HFFc6 (cell line): ENCODE results near the gene PSRC1. TPM values are rescaled to one million over a fixed set of nuclear protein-coding genes. Genes with fewer than 3 reads are reported as not detected.

Source experiments
- DNase-seq: peaks from one replicate; pipeline ENCODE4 v3.0.0-alpha.2; 2018
- H3K27ac Mint-ChIP-seq: 2 replicates; pipeline ENCODE4 v1.8.0; 2020; ENCODE audit warnings: mild to moderate bottlenecking, mixed read lengths
- H3K27me3 Mint-ChIP-seq: 2 replicates; pipeline ENCODE4 v1.8.0; 2021; ENCODE audit warnings: mild to moderate bottlenecking, moderate library complexity, mixed read lengths; ENCODE audit not compliant: insufficient read depth
- H3K36me3 Mint-ChIP-seq: 2 replicates; pipeline ENCODE4 v1.8.0; 2021; ENCODE audit warnings: low read depth, mixed read lengths
- H3K4me1 Mint-ChIP-seq: 2 replicates; pipeline ENCODE4 v1.8.0; 2020; ENCODE audit warnings: low read depth, mixed read lengths
- H3K4me3 Mint-ChIP-seq: 2 replicates; pipeline ENCODE4 v1.8.0; 2020; ENCODE audit warnings: mild to moderate bottlenecking, moderate library complexity, mixed read lengths
- H3K9me3 Mint-ChIP-seq: 2 replicates; pipeline ENCODE4 v1.8.0; 2020; ENCODE audit warnings: mild to moderate bottlenecking, mixed read lengths
- total RNA-seq, 6 experiments: library from RNA; stranded (reverse); fragmentation: NEBNext Ultra II Directional; extraction: Animal tissue kit (Norgen Biotek cat#: 25700); gene quantifications; 2 replicates in 1 of 6; 3 replicates in 5 of 6; pipeline ENCODE4 v1.2.3, GENCODE V29; 2021
- TF ChIP-seq, protein P1 (sequence below): fragments of 200-600 bp; sonication (generic); IDR thresholded peaks from 2 replicates; pipeline ENCODE4 v1.5.0; 2021; ENCODE audit warnings: antibody characterized with exemption, mild to moderate bottlenecking

Gene PSRC1
- total RNA-seq, 6 experiments from 2014 or later, result 17.0 to 33.1 (median 30.4) TPM

DNA sequence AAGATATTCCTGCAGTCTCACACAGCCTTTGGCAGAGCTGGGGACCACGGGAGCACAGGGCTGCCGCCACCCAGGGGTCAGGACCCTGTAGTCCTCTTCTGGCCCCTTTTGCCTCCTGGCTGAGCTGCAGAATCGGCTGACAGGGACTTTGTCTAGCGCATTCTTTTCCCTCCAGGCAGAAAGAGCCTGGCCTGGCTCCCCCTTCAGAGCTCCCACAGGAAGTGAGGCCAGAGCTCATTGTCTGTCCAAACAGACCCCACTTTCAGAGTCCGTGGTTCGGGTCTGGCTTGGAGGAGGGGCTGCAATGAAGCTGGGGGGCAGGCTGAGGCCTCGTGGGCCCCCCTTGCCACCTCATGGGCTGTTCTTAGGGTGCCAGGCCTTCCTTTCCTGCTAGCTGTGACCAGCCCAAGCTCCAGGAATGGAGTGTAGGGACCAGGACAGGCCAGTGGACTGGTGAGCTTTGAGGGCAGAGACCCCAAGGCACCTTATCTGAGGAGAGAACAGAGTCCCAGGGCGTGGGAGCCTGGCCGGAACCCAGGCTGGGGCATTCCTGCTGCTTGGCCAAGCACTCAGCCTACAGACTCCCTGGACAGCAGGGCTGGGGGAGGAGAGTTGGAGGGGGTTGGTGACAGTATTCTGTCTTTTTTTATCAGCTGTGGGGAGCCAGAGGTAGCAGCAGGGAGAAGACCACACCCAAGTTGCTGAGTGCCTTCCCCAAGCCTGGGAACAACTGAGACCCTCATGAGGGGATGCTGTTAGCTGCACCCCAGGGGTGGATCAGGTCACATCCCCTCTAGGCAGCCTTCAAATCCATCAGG, 28.9 kb downstream of the PSRC1 start:
- Mint-ChIP-seq H3K27me3 (no peaks in the 10 kb centered on the region; the same call in 1 of the 2 replicates), H3K4me1 (peaks cover 18% of the 10 kb centered on the region), H3K27ac (peak overlapping the region; percentile 43; the same call in 1 of the 2 replicates), H3K4me3 (no peak overlapping the region), H3K9me3 (no peaks in the 10 kb centered on the region), H3K36me3 (no peaks in the 10 kb centered on the region)
- TF ChIP-seq, protein P1, sequence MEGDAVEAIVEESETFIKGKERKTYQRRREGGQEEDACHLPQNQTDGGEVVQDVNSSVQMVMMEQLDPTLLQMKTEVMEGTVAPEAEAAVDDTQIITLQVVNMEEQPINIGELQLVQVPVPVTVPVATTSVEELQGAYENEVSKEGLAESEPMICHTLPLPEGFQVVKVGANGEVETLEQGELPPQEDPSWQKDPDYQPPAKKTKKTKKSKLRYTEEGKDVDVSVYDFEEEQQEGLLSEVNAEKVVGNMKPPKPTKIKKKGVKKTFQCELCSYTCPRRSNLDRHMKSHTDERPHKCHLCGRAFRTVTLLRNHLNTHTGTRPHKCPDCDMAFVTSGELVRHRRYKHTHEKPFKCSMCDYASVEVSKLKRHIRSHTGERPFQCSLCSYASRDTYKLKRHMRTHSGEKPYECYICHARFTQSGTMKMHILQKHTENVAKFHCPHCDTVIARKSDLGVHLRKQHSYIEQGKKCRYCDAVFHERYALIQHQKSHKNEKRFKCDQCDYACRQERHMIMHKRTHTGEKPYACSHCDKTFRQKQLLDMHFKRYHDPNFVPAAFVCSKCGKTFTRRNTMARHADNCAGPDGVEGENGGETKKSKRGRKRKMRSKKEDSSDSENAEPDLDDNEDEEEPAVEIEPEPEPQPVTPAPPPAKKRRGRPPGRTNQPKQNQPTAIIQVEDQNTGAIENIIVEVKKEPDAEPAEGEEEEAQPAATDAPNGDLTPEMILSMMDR, result no peak
- DNase-seq, result no peak

DNA sequence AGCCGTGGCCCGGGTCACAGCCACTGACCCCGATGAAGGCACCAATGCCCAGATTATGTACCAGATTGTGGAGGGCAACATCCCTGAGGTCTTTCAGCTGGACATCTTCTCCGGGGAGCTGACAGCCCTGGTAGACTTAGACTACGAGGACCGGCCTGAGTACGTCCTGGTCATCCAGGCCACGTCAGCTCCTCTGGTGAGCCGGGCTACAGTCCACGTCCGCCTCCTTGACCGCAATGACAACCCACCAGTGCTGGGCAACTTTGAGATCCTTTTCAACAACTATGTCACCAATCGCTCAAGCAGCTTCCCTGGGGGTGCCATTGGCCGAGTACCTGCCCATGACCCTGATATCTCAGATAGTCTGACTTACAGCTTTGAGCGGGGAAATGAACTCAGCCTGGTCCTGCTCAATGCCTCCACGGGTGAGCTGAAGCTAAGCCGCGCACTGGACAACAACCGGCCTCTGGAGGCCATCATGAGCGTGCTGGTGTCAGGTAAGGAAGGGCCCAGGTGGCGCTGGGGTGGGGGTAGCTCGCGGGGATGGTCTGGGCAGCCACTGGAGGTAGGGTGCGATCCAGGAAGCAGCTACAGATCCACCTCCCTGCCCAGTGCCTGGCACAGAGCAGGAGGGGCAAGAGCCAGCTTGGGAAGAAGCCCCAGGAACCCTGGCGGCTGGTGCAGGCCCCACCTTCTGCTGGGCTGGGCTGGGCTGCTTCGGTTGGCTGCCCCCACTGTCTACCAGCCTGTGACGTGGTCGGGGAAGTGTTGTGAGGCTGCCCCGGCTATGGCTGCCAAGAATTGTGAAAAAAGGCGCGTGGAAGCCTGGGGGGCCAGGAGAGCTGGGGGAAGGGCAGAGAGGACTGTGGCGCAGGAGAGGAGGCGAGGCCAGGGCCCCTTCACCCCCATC, 29.8 kb downstream of the PSRC1 start:
- DNase-seq, result no peak
- Mint-ChIP-seq H3K27me3 (no peaks in the 10 kb centered on the region; the same call in 1 of the 2 replicates), H3K4me3 (no peak overlapping the region), H3K27ac (peak overlapping the region; percentile 43; the same call in 1 of the 2 replicates), H3K9me3 (no peaks in the 10 kb centered on the region), H3K4me1 (peaks cover 19% of the 10 kb centered on the region), H3K36me3 (no peaks in the 10 kb centered on the region)
- TF ChIP-seq, protein P1, result no peak

DNA sequence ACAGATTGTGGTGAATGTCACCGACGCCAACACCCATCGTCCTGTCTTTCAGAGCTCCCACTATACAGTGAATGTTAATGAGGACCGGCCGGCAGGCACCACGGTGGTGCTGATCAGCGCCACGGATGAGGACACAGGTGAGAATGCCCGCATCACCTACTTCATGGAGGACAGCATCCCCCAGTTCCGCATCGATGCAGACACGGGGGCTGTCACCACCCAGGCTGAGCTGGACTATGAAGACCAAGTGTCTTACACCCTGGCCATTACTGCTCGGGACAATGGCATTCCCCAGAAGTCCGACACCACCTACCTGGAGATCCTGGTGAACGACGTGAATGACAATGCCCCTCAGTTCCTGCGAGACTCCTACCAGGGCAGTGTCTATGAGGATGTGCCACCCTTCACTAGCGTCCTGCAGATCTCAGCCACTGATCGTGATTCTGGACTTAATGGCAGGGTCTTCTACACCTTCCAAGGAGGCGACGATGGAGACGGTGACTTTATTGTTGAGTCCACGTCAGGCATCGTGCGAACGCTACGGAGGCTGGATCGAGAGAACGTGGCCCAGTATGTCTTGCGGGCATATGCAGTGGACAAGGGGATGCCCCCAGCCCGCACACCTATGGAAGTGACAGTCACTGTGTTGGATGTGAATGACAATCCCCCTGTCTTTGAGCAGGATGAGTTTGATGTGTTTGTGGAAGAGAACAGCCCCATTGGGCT, 30.6 kb downstream of the PSRC1 start:
- Mint-ChIP-seq H3K4me3 (no peak overlapping the region), H3K27me3 (no peaks in the 10 kb centered on the region; the same call in 1 of the 2 replicates), H3K4me1 (peaks cover 13% of the 10 kb centered on the region), H3K9me3 (no peaks in the 10 kb centered on the region), H3K36me3 (no peaks in the 10 kb centered on the region), H3K27ac (no peak overlapping the region)
- no peak for DNase-seq
- TF ChIP-seq, protein P1, result no peak

DNA sequence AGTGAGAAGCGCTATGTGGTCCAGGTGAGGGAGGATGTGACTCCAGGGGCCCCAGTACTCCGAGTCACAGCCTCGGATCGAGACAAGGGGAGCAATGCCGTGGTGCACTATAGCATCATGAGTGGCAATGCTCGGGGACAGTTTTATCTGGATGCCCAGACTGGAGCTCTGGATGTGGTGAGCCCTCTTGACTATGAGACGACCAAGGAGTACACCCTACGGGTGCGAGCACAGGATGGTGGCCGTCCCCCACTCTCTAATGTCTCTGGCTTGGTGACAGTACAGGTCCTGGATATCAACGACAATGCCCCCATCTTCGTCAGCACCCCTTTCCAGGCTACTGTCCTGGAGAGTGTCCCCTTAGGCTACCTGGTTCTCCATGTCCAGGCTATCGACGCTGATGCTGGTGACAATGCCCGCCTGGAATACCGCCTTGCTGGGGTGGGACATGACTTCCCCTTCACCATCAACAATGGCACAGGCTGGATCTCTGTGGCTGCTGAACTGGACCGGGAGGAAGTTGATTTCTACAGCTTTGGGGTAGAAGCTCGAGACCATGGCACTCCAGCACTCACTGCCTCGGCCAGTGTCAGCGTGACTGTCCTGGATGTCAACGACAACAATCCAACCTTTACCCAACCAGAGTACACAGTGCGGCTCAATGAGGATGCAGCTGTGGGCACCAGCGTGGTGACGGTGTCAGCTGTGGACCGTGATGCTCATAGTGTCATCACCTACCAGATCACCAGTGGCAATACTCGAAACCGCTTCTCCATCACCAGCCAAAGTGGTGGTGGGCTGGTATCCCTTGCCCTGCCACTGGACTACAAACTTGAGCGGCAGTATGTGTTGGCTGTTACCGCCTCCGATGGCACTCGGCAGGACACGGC, 31.4 kb downstream of the PSRC1 start:
- no peak overlapping the region for H3K4me3 Mint-ChIP-seq
- no peaks in the 10 kb centered on the region; the same call in 1 of the 2 replicates for H3K27me3 Mint-ChIP-seq
- H3K27ac Mint-ChIP-seq, result no peak overlapping the region
- no peaks in the 10 kb centered on the region for H3K36me3 Mint-ChIP-seq
- TF ChIP-seq, protein P1, result no peak
- no peaks in the 10 kb centered on the region for H3K9me3 Mint-ChIP-seq
- H3K4me1 Mint-ChIP-seq, result 0 out of 2 replicates have a peak, but pooled peaks cover 11% of the 10 kb centered on the region
- DNase-seq, result no peak
